Inflammatory macrophage (primary cell): ENCODE results near the gene CRHR2.
A peak's percentile ranks its signal among the peaks of the same experiment; 100 is the strongest.
"Not testable (repeated sequence)": the region's sequence is repeated elsewhere in the genome, so short reads cannot be mapped to it uniquely, and the experiment has no call there.

Experiments
- DNase-seq, 2 donors: peaks; one replicate each; pipeline ENCODE4 v3.0.0-alpha.2; 2020 to 2022
- total RNA-seq, 18 experiments: gene quantifications; one replicate each; lab custom pipeline; 2026; ENCODE audit warnings: mixed read lengths in 6 of 18, inconsistent platforms in 2 of 18; lab: John Stamatoyannopoulos, UW

CRHR2 gene
- total RNA-seq: 0 to 0.25 (median 0.10) reads per million in 18 experiments

DNA sequence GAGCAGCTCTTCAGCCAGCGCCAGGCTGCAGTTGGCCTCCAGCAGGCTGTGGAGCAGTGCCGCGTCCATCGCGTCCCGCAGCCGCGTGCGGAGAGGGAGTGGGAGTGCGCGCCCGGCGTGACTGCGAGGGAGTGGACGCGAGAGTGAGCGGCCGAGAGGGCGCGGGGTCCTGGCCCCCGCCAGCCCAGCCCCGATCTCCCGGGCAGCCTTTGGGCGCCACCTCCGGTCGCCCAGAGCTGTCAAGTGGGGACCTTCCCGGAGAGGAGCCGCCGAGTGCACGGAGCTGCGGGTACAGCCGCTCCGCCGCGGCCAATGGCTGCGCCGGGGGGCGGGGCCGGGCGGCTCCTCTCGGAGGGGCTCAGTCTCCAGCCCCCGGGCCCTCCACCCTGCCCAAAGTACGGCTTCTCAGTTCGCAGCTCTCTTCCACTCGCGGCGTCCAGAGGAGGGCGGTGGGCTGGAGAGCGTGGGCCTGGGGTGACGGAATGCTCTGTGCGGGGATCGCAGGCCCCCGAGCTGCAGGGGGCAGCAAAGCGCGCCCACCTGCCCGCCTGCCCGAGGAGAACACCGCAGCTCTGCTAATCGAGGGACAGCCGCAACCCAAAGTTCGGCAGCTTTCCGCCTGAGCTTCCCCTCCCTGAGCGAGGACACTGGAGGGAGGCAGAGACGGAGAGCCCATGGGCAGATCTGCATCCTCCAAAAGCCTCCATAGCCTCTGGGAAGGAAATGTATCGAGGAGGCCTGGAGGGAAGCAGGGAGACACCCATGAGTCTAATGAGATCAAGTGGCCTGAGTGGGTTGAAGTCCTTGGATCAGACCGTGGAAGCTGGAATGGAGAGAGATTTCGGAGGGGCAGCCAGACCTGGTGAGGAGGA is at the start of gene CRHR2:
TSS of gene CRHR2 (minus strand) at position 245 of the 872 bp plus-strand sequence. CDS start at position 69, 176 bp downstream.
- no peak for DNase-seq

DNA sequence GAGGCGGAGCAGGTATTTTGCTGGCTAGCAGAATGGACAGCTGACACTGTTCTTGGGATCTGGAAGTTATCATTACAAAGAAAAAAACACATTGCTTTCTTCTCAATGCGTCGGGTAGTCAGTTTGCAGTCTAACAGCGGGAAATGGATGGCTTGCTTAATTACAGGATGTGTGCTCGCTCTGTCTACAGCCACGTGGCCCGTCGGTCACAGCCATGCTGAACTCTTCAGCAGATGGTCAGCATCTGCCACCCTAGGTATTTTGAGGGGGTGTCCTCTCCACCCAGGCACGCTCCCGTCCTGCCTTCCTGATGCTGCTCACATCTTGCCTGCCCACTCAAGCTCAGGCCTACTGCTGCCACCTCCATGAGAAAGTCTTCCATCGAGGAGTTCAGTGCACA is 49.3 kb upstream of the CRHR2 start:
- no peak for DNase-seq

DNA sequence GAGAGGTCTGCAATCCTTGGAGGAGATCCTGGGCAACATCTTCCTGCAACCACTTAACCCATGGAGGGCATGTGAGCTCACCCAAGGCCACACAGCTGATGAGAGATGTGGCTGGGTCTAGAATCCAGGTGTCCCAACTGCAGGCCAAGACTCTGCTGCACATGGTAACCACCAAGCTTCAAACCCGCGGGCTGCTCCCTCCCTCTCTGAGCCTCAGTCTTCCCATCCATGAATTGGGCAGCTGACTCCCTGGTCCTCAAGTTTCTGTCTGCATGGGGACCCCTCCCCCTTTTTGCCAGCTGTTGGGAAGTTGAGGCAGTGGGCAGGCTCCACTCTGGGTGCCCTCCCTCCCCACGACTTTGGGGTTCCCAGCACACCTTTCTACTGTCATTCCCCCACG is 48.7 kb upstream of the CRHR2 start:
- no peak for DNase-seq

DNA sequence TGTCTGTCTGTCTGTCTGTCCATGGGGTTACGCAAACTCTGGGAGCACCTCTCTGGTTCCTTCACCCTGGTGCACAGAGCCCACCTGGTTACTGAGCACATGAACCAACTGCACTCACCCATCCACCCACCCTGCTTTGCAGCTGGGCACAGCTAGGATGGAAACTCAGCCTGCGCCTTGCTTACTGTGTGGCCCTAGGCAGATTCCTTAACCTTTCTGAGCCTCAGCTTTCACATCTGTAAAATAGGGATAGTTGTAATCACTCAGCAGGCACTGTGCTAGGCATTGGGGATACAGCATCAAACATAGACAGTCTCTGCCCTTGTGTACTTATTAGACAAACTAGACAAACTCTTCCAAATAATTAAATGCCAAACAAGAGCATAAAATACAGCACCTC is 47.8 kb upstream of the CRHR2 start:
- no peak for DNase-seq

DNA sequence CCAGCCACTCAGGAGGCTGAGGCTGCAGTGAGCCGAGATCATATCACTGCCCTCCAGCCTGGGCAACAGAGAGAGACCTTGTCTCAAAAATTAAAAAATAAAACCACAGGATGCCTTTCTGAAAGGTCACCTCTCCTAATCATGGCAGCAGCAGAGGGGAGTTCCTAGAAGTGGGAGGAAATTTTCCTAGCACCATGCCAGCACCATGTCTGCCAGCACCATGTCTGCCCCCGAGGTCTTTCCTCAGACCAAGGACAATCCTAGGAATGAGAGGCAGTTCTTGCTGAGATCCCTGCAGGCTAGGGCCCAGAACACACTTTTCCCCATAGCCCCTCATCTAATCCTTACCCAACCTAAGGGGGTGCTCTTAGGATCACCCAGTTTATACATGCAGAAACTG is 47.4 kb upstream of the CRHR2 start:
- DNase-seq: no peak

DNA sequence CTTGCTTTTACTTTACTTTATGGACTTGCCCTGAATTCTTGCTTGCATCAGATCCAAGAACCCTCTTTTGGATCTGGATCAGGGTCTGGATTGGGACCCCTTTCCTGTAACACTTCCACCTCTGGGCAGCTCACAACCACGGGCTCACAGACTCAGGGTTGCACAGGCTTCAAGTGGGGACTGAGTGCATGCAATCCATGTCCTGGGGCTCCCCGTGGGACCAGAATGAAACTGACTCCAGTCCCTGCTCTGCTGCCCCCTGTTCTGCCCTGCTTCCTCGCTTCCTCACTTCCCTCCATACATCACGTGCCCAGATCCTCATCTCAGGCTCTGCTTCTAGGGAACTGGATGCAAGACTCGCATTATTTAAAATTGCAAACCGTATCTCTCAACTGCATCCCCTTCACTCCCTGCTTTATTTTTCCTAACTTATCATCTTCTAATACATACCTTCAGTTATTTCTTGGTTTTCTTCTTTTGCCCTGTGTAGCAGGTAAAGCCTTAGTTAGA is 46.4 kb upstream of the CRHR2 start:
- no peak for DNase-seq

DNA sequence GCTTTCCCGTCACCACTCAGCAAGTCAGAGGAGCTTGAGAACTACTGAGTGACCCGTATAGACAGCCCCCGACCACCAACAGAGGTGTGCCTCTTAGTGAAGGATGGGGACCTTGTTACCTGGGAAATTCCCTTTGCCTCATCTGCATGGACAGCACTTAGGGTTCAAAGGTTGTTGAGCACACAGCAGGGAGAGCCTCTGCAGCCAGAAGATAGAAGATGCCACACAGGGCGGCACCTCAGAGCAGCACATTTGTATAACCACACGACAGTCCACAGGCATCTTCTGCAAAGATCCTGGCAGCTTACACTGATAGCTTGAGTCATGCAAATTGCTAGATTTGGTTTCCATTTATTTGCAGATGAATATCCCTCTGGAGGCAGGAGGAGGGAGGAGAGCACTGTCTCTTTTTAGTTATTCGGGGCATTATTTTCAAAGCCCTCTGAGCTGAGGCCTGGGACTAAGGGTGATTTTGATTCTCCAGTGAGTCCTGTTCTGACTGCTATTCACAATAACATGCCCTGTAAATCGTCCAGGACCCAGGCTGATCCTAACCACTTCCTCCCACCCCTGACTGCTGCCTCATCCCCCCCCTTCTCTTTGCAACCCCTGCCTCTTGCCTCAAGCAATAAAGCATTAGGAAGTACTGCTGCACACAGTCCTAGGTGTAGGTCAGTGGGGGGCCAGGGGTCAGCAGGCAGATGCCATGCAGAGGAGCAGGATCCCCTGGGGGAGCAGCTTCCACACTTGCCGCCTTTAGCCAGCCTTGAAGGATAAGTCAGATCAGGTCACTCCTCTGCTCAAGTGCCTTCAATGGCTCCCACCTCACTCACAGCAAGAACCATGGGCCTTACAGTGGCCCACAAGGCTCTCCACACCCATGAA is 45.0 kb upstream of the CRHR2 start:
- no peak for DNase-seq

DNA sequence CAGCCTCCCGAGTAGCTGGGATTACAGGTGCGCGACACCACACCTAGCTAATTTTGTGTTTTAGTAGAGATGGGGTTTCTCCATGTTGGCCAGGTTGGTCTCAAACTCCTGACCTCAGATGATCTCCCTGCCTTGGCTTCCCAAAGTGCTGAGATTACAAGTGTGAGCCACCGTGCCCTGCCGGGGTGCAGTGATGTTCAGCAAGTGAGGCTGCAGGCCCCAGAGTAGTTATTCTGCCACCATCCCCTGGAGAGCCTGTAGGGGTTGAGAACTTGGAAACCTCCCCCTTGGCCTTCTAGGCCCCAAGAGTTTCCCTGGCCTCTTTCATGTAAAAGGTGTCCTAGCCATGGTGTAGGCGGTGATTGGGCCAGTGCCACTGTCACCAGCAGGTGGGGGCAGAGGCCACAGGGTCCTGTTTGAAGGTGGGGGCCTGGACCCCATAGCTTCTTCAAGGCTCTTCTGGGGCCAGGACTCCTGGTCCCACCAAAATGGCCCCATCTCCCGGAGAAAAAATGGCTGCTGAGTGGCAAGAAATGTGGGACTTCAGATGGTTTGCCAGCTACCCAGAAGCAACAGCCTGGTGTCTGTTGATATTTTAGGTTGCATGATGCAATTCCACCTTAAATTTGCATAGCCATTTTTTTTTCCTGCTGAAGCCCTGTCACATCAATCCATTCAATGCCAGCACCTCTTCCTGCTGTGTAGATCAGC is 44.2 kb upstream of the CRHR2 start:
- no peak for DNase-seq

DNA sequence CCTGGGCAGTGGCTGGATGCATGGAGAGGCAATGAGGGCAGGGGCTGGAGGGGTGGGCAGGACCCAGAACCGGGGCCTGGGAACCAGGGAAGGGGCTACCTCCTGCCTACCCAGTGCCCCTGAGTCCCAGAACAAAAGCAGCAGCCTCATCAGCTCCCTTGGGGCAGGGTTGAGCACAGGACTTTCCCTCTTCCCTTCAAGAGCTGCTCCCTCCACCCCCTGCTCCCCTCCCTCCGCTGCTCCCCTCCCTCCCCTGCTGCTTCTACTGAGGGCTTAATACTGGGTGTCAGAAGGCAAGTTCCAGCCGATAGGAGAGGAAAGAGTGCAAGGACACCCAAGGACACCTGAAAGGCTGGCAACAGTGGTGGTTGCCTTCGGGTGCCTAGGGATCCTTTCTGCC is 41.5 kb upstream of the CRHR2 start:
- DNase-seq: no peak

DNA sequence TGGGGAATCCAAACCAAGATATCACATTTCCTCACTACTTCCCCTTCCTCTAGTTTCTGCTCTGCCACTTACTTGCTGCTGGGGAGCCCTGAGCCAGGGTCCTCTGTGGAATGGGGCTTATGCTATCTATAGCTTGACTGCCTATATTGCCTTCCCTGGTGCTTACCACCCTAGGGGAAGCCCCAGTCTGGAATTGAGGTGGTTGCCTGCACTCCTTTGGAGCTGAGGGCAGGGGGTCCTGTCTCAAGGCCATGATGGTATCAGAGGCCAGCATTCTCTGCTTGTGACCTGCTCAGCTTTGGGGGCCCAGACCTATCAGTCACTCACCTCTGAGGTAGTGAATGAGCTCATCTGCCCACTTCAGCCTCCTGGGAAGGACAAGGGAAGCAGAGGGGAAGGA is 40.4 kb upstream of the CRHR2 start:
- DNase-seq: no peak

DNA sequence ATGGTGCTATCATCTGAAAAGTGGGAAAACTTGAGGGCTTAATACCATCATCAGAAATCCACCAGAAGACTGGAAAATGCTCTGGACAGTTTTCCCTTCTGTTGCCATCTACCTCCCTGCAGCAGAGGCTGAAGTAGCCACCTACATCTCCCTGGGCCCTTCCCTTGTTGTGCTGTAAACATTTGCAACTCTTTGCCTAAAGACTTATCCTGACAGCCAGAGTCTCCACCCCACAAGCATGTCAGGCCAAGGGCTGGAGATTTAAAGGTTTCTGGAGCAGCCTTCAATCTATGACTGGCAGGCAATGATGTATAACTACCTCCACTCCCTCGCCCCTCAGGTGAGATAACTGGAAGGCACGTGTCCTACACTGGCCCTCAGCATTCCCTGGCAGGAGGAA is 39.9 kb upstream of the CRHR2 start:
- DNase-seq: no peak

DNA sequence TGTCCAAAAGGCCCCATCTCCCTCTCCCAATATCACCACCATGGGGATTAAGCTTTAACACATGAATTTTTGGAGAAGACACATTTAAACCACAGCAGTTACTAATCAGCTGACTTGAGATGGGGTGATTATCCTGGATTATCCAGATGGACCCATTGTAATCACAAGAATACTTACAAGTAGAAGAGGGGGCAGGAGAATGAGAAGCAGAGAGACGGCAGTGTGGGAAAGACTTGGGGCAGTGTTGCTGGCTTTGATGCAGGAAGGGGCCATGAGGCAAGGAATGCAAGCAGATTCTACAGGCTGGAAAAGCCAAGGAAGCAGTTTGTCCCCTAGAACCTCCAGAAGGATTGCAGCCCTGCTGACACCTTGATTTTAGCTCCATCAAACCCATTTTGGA is 39.0 kb upstream of the CRHR2 start:
- no peak for DNase-seq

DNA sequence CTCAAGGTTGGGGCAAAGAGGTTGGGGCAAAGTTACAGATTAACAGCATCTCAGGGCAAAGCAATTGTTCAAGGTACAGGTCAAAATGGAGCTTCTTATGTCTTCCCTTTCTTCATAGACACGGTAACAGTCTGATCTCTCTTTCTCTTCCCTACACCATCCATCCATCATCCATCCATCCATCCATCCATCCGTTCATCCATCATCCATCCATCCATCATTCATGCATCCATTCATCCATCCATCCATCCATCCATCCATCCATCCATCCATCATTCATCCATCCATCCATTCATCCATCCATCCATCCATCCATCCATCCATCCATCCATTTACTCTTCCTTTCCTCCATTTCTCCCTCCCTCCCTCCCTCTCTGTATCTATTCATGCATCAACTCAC is 37.2 kb upstream of the CRHR2 start:
- not testable (repeated sequence) for DNase-seq

DNA sequence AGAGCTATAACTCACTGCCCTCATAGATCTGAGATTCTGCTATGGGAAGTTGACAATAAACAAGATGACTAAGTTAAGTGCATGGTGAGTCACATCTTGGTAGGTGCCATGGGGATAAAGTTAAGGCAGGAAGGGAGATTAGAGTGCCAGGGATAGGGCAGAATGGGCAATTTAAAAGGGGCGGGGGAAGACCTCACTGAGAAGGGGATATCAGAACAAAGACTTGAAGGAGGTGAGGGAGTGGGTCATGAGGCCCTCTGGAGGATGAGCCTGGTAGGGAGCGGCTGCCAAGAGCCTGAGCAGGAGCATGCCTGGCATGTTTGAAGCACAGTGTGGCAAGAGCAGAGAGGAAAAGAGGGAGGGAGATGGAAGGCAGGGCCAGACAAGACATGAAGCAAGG is 34.9 kb upstream of the CRHR2 start:
- DNase-seq: no peak

DNA sequence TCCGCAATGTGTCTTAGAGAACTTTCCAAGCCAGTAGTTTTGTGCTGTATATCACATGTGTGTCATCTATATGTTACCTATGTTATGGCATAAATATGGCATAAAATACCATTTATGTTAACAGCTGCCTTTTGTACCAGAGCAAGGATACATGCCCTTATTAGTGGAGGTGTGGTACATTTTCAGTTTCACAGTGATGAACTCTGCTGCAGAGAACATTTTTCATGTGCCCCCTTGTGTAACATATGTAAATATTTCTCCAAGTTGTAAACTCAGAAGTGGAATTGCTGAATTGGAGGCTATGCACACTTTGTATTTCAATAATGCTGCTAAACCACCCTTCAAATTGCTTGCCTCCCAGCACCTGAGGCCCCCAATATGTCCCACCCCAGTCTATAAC is 31.9 kb upstream of the CRHR2 start:
- no peak for DNase-seq

DNA sequence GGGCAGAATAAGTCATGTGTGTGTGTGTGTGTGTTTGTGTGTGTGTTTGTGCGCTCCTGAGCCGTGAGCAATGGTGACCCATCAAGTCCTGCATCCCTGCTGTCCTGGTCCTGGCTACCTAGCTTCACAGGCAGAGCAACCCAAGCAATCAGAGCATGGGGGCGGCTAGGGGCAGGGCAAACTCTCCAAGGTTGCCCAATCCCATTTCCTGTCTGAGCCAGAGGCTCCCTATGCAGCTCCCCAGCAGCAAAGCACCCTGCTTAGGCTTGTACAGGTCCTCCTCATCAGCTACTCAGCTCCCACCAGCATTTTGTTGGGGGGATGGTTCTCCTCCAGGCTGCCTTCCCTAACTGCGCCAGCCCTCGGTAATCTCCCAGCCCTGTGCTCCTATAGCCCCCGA is 31.1 kb upstream of the CRHR2 start:
- DNase-seq: peak in 1 of 2 donors; percentile 24

DNA sequence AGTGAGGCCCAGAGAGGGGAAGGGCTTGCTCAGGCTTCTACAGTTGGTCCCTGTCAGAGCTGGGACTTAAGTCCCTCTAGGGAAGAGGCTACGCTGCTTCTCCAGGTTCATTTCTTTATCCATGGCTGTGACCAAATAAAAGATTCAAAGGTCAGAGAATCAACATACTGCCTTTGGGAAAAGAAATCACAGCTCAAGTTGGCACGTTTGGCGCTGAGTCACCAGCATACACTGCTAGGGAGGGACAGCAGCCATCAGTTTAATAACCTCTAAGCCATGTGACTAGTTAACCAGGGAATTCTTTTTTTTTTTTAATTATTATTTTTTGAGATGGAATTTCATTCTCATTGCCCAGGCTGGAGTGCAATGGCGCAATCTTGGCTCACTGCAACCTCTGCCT is 28.4 kb upstream of the CRHR2 start:
- DNase-seq: no peak

DNA sequence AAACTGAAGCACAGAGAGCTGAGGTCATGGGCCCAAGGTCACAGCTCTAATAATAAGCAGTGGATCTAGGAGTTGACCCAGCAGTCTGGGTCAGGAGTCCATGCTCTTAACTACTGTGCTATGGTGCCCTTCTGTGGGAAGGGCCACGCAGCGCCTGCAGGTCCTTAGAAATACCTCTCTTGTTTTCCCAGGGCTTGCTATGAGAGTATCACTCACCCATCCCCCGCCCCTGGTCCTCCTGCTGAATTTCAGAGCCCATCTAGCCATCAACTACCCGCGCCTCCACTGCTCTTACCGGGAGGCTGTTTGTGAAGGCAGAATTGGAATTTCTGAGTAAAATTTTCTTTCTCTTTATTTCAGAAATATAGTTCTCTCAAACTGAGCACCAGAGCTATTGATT is 27.3 kb upstream of the CRHR2 start:
- no peak for DNase-seq

DNA sequence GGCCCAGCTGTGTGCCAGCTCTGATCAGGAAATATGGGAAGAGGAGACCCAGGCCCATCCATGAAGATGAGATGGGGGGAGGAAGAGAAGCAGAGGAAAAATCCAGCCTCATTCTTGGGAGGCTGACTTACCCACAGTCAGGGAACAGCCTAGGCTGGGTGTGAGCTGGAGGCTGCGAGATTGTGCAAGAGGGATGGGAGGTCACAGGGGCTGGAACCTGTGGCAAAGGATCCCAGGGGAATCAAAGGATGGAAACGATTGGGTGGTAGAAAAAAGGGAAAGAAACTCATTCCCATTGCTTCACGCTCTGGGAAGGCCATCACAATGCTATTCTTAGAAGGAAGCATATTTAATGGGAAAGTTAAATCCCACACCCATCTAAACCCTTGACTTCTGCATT is 26.7 kb upstream of the CRHR2 start:
- DNase-seq: no peak

DNA sequence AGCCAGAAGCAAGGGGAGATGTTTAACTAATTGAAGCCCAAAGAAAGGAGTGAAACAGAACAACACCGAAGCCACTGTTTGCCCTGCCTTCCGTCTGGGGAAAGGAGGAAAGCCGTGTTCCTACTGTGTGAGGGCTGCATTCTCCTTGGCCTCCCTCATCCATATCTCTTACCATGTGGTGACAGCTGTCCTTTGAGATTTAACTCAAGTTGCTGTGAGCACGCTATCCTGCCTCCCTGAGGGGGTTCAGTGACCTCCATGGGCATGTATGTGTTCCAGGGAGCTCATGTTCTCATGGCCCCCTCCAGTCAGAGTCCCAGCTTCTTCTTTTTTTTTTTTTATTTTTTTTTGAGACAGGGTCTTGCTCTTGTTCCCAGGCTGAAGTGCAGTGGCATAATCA is 26.2 kb upstream of the CRHR2 start:
- no peak for DNase-seq

DNA sequence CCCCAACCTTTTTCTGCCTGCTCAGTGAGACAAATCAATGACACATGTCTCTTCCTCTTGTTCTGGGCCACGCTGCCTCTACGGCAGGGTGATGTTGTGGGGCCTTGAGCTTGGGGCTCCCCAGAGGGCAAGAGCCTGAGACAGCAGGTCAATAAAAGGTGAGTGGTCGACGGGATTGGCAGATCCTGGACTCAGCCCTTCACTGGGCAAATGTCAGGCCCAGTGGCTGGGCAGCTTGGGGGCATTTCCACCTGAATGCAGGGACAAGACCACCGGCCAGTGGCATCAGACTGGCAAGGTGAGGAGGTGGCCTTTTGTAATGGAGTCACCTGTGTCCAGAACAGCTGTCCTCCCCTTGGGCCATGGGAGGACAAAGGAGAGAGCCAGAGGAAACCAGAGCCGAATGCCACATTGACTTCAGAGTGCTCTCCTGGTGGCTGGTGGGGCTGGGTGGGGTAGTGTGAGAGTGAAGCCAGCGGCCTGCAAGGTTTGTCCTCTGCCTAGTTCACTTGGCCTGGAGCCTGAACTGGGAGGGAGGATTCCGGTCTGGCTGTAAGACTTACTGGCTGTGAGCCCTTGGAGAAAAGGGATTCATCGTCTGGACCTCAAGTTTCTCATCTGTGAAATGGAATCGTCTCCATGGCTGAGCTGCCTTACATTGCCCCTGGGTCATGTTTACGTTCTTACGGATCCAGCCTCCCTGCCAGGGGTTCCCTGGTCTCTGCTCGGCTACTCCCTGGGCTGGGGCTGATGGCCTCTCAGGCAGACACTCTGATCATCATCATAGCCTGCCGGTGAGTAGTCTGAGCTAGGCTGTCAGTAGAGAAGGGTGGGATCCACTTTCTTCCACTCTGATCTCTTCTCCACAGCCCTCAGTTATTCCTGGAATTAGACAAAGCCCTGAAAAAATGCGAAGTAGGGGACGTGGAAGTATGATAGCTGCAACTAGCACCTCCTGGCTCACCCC is 25.4 kb upstream of the CRHR2 start:
- DNase-seq: no peak

DNA sequence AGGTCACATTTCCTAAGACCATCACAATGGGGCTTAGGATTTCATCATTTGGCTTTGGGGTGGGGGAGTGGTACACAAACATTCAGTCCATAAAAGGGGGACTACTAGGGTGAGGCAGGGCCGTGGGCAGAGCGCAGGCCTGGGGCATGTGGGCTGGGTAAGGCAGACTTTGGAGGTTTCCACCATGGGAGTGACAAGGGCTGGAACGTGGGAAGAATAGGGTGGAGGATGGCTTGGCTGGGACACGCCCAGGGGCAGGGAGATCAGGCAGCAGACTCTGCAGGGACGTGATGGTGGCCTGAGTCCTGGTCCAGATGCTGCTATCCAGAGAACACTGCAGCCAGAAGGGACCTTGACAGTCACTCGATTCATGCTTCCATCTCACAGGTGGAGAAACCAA is 24.7 kb upstream of the CRHR2 start:
- DNase-seq: no peak
